Forelimb muscle (tissue), 1 donor: ENCODE measurements around the gene INSM1. TPM values are rescaled to one million over a fixed set of nuclear protein-coding genes. Genes with fewer than 3 reads are reported as not detected.
A peak's percentile ranks its signal among the peaks of the same experiment; 100 is the strongest.
"Not testable (repeated sequence)": the region's sequence is repeated elsewhere in the genome, so short reads cannot be mapped to it uniquely, and the experiment has no call there.

Experiments
- DNase-seq: peaks from one replicate; pipeline ENCODE4 v3.0.0-alpha.2; 2013; ENCODE audit warnings: low read depth
- polyA plus RNA-seq: library from polyadenylated mRNA; unstranded; fragments of 120-200 nt; gene quantifications from one replicate; pipeline ENCODE4 v1.2.1, GENCODE V29; 2013; ENCODE audit not compliant: insufficient read length

The INSM1 gene
- polyA plus RNA-seq, result 0.14 TPM

DNA sequence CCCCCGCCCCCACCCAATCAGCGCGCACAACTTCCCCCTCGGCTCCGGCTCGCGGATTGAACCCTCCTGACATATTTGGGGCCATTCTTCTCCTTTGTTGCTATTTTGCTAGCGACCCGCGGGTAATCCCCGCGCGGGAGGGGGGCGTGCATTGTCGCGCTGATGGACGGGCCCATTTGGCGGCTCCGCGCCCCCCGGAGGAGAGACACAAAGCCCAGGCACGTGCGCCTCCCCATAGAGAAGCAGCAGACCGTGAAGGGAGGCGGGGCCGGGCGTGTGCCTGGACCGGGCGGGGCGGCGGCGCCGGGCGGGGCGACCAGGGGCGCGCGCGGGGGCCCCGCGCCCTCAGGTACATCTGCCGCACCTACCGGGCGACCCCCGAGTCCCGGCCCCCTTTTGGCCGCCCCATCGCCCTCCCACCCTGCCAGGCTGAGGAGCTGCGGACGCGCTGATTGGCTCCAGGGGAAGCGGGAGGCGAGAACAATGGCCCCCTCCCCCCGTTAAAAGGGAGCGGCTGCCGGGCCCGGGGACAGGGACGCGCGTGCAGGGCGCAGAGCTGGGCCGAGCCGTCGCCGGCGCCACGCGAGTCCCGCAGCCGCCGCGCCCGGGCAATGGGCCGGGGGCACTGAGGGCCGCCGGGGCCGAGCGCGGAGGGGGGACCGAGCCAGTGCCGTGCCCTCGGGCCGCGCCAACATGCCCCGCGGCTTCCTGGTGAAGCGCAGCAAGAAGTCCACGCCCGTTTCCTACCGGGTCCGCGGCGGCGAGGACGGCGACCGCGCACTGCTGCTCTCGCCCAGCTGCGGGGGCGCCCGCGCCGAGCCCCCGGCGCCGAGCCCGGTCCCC is at the start of gene INSM1:
Gene INSM1, plus strand, starts transcription at position 530 of the 843 bp plus-strand sequence. Its CDS starts 164 bp downstream, at position 694.
- DNase-seq, result no peak

DNA sequence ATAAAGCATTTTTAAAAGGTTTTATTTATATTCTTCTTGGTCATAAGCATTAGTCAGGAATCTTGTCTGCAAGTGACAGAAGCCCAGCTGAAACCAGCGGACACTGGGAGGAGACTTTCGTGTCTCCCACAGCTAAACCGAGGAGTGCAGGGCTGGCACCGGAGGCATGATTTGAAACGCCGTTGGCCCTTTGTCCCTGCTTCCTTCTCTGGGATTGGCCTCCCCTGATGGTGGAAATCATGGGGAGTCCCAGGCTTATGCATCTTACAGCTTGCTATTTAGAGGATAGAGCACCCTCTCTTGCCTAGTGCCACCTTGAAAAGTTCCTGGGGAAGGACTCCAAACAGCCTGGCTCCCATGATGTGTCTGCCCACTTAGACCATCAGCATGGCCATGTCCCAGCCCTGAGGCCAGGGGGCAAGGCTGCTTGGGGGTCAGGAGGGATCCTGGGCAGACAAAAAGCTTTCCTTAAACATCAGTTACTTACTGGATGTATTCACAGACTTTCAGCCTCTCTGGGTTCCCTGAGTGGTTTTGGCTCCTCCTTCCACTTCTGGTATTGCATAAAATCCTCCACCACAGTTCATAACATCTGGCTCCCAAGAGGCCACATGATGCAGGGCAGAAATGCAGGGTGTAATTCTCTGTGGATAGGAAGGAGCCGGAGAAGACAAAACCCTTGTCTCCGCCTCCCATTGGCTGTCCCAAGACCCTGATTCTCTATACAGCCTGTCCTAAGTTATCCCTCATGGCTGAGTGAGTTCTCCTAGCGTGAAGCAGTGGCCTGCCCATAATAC is 49.3 kb upstream of the INSM1 start:
- no peak for DNase-seq

DNA sequence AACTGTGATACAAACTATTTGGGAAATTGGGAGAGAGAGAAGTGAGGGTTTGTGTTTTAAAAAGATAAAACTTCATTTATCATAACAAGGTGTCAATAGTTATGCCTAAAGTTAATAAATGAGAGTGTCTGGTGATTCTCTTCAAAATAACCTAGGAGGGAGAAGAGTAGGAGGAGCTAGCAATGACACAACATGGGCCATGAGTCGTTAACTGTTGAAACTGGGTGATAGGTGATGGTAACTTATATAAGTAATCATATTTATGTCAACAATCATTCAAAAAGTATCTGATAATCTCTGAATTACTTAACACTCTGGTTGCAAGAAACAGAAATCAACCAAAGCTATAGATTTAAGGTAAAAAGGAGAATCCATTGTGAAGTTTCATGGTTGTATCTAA is 46.8 kb upstream of the INSM1 start:
- DNase-seq, result no peak

DNA sequence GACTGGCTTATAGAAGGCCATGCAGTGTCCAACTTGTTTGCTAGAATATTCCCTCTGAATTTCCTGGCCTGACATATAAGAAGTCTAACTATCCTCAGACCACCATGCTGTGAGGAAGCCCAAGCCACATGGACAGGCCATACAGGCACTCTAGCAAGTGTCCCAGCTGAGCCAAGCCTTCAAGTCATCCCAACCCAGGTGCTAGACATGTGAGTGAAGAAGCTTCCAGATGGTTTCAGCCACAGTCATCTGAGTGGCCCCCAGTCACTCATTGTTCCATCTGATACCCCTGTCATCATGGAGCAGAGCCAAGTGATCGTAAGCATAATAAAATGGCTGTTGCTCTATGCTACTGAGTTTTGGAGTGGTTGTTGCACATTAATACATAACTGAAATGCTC is 46.0 kb upstream of the INSM1 start:
- no peak for DNase-seq

- no peak for DNase-seq
Observed at GRCh38 chr20:20322912-20323311, 45.0 kb upstream of the INSM1 start.

GRCh38 chr20:20327746-20328145 is 40.2 kb upstream of the INSM1 start:
- DNase-seq, result no peak

DNA sequence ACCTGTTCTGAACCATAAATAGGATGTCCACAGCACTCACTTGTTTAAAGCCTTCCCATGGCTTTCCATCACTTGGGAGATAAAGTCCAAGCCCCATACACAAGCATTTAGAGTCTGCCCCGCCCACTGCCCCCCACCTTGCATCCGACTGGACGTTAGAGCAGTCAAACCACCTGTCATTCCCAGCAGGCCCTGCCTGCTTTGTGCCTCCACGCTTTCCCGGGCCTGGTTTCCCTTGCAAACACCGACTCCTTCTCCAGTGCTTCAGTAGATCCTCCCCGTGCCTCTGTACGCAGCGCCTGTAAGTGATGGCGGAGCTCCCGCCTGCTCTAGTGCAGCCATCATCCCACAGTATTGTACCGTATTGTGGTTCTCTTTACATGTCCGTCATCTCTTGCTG is 38.3 kb upstream of the INSM1 start:
- DNase-seq, result no peak

GRCh38 chr20:20331156-20331555 is 36.7 kb upstream of the INSM1 start:
- no peak for DNase-seq

- DNase-seq, result no peak
Observed at GRCh38 chr20:20331817-20332216, 36.1 kb upstream of the INSM1 start.

GRCh38 chr20:20333866-20334265 is 34.0 kb upstream of the INSM1 start:
- DNase-seq, result no peak

GRCh38 chr20:20334489-20334888 is 33.4 kb upstream of the INSM1 start:
- no peak for DNase-seq

DNA sequence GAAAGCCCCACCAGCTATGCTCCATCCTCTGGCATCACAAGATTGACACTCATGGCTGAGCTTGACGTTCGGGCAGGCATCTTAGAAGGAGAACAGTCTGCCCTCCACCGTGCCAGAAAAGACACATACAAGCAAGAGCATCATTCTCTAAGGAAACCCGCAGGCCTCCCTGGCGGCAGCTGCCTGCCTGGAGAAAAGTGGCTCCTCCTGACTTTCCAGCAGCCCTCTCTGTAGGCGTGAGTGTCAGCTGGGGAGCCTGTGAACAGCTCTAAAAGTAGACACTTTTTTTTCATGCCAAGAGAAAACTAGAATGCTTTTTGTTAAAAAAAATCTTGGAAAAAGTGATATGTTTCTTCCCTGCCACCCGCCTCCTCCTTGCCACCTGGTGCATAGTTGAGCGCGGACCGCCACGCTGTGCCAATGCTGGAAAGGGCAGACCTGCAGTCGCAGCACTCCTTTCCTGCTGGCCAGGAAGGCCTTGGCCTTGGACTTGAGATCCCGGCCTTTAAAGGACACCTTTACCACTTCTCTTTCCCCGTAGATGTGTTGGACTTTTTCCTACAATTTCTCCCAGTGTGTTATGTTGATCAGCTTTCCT is 29.7 kb upstream of the INSM1 start:
- no peak for DNase-seq

DNA sequence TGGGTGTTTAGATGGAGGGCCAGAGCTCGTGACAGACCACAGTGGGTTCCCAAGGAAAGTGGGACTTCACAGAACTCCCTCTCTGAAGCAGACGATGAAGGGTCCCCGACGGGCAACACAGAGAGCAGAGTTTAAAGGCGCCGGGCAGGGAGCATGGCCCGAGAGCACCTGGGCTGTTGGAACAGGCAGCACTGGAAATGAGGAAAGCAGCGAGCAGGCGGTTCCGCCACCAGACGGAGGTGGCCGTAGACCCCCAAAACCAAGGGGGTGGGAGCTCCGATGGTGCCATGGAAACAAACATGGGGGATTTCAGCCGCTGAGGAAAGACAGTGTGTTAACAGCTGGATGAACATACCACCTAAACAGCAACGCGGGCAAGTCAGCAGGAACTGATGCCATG is 27.5 kb upstream of the INSM1 start:
- DNase-seq, result no peak

DNA sequence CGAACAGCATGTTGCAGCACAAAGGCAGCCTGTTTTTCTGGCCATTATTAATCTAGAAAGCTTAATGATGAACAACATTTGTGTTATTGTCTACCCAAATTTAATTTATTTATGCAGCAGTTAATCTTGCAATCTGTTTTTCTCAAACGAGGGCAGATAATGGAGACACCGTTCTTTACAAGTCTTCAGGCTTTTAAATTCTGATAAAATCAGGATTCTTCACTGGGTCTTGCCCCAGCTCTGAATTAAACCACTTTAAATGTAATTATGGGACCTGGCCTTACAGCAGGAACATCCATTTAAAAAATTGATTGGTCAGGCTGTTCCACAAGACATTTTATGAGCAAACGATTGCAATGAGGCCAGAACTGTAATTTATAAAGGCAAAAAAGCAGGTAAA is 26.5 kb upstream of the INSM1 start:
- no peak for DNase-seq

- DNase-seq, result no peak
Observed at GRCh38 chr20:20342066-20342465, 25.8 kb upstream of the INSM1 start.

DNA sequence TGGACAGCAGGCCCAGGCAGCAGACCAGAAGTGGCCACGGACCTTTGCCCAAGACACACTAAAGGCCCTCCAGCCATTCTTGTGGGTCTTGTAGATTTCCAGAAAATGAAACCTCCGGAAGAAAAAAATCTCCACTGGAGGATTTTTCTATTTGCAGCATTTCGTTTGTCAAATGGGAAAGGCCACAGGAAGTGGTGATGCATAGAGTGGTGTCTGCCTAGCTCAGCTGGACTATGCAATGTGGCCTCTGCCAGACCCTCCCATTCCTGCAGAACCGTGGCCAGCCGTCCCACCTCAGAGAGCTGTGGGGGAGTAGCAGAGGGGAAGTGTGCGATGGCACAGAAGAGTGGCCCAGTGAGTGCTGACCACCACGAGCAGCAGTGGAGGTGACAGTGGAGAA is 24.0 kb upstream of the INSM1 start:
- DNase-seq, result no peak

- DNase-seq, result no peak
Observed at GRCh38 chr20:20344476-20344875, 23.4 kb upstream of the INSM1 start.

DNA sequence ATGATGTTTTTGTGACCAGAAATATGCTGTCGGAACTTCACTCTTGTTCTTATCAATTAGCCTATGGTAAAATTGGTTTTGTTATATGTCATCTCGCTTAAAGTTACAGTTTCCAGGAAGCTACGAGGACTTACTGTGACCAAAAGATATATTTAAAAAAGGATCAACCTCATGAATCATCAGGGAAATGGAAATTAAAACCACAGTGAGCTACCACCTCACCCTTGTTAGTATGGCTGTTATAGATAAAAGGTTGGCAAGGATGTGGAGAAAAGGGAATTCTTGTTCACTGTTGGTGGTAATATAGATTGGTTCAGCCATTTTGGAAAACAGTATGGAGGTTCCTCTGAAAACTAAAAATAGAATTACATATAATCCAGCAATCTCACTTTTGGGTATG is 14.3 kb upstream of the INSM1 start:
- DNase-seq, result no peak

GRCh38 chr20:20355503-20355902 is 12.4 kb upstream of the INSM1 start:
- not testable (repeated sequence) for DNase-seq

DNA sequence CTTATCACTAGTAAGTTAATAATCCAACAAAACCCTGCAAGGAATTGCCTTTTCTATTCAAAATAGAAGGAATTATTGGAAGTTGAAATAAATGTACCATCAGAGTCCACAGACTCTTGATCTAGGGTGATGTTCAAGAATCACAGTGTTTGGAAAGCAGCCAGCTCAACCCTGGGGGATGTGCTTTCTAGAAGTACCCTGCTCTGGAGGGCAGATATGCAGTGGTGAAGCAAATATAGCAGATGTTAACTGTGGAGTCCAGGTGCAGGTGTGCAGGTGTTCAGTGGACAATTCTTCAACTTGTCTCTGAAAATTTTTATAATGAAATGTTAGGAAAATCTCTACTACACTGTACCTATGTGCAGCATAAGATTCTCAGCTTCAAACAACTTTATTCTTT is 9.1 kb upstream of the INSM1 start:
- no peak for DNase-seq

DNA sequence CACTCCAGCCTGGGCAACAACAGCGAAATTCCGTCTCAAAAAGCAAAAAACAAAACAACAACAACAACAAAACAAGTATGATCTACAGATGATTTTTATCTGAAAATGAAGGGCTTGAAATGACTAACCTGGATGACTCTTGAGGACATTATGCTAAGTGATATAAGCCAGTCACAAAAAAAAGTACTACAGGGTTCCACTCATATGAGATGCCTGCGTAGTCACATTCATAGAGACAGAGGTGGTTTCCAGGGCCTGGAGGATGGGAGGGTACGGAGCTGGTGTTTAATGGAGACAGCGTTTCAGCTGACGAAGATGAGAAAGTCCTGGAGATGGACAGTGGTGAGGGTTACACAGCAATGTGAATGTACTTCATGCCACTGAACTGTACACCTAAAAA is 8.3 kb upstream of the INSM1 start:
- DNase-seq, result no peak

- DNase-seq, result peak; percentile 36
Observed at GRCh38 chr20:20360464-20360863, 7.4 kb upstream of the INSM1 start.
